Esophagus (tissue), 2 donors: Measurements from ENCODE around the gene LGMN. TPM values are rescaled to one million over a fixed set of nuclear protein-coding genes. Genes with fewer than 3 reads are reported as not detected.

ENCODE experiments used
- polyA plus RNA-seq, 2 donors: library from polyadenylated mRNA; stranded (reverse); fragments of 200-250 nt; gene quantifications; one replicate each; pipeline ENCODE4 v1.2.3, GENCODE V29; 2013
- donor health status: healthy with polysubstance abuse.
- donor health status: Bipolar disorder and iron deficiency.

LGMN gene
- polyA plus RNA-seq, 2 donors = 39.0 to 49.9 TPM

Other genes starting within 250 kb of the LGMN start
- gene RIN3, start 234.8 kb downstream of the LGMN start, polyA plus RNA-seq = 1 to 10 TPM; 4.8 to 7.3 TPM
- 10 to 100 TPM; 21.9 to 42.0 TPM for gene GOLGA5, start 45.7 kb upstream of the LGMN start, polyA plus RNA-seq
- gene CHGA, start 174.5 kb upstream of the LGMN start, polyA plus RNA-seq = under 1 TPM; 0.37 to 0.75 TPM